DOHH2 (cell line): ENCODE data around the gene LRRC58.

Experiments used
- H3F3A ChIP-seq: fragments of 200-600 bp; sonication (generic), shearing (Covaris generic); 2 replicates; pipeline ENCODE4 v1.6.0; 2016; ENCODE audit warnings: antibody characterized with exemption, mild to moderate bottlenecking; ENCODE audit not compliant: control insufficient read depth, insufficient read depth
- H3K27ac ChIP-seq: fragments of 200-600 bp; sonication (generic); 2 replicates; pipeline ENCODE4 v1.5.1; 2014; ENCODE audit warnings: low read depth, mild to moderate bottlenecking, low read length, moderate library complexity
- H3K27me3 ChIP-seq: fragments of 200-600 bp; sonication (generic); 2 replicates; pipeline ENCODE4 v1.6.1; 2014; ENCODE audit warnings: mild to moderate bottlenecking, low read length, mixed read lengths; ENCODE audit not compliant: control insufficient read depth
- H3K36me3 ChIP-seq: fragments of 200-600 bp; sonication (generic); 2 replicates; pipeline ENCODE4 v1.6.1; 2014; ENCODE audit warnings: mild to moderate bottlenecking, low read length, moderate library complexity, mixed read lengths; ENCODE audit not compliant: control insufficient read depth
- H3K4me1 ChIP-seq: fragments of 200-600 bp; sonication (generic); 2 replicates; pipeline ENCODE4 v1.6.1; 2014; ENCODE audit warnings: mild to moderate bottlenecking, low read length, mixed read lengths; ENCODE audit not compliant: control insufficient read depth
- H3K4me2 ChIP-seq: fragments of 200-600 bp; sonication (generic); 2 replicates; pipeline ENCODE4 v1.6.0; 2014; ENCODE audit warnings: mild to moderate bottlenecking, low read length, moderate library complexity
- H3K4me3 ChIP-seq: fragments of 200-600 bp; sonication (generic); 2 replicates; pipeline ENCODE4 v1.5.1; 2014; ENCODE audit warnings: mild to moderate bottlenecking, low read length, mixed read lengths
- H3K79me2 ChIP-seq: fragments of 200-600 bp; sonication (generic); 2 replicates; pipeline ENCODE4 v1.6.1; 2014; ENCODE audit warnings: mild to moderate bottlenecking, low read length, mixed read lengths; ENCODE audit not compliant: control insufficient read depth
- H3K9me2 ChIP-seq: fragments of 200-600 bp; sonication (generic); replicated peaks from 2 replicates; pipeline ENCODE4 v1.6.1; 2014; ENCODE audit warnings: mild to moderate bottlenecking, low read length, mixed read lengths; ENCODE audit not compliant: control insufficient read depth
- H3K9me3 ChIP-seq: fragments of 200-600 bp; sonication (generic); 2 replicates; pipeline ENCODE4 v1.6.1; 2014; ENCODE audit warnings: antibody characterized with exemption, low read length, mixed read lengths; ENCODE audit not compliant: control insufficient read depth, insufficient read depth
- H4K20me1 ChIP-seq: fragments of 200-600 bp; sonication (generic); 2 replicates; pipeline ENCODE4 v1.6.0; 2014; ENCODE audit warnings: low read depth, mild to moderate bottlenecking, antibody characterized with exemption, low read length, moderate library complexity; ENCODE audit not compliant: control insufficient read depth, insufficient read depth
- CTCF ChIP-seq: fragments of 200-600 bp; sonication (generic); IDR thresholded peaks from one replicate; pipeline ENCODE4 v1.5.1; 2014; ENCODE audit warnings: antibody characterized with exemption, mild to moderate bottlenecking, low read depth, low read length; ENCODE audit not compliant: poor library complexity, severe bottlenecking
- EZH2phosphoT487 ChIP-seq: fragments of 200-600 bp; sonication (generic); IDR thresholded peaks from 2 replicates; pipeline ENCODE4 v1.6.1; 2017; ENCODE audit warnings: borderline replicate concordance, mild to moderate bottlenecking, antibody characterized with exemption, low read length, moderate library complexity, mixed read lengths

The LRRC58 gene

GRCh38 chr3:120341658-120342346 is 7.4 kb downstream of the LRRC58 start:
- Histone ChIP-seq H3F3A (no peaks in the 10 kb centered on the region), H3K9me3 (peaks cover 43% of the 10 kb centered on the region), H3K36me3 (peaks cover 89% of the 10 kb centered on the region), H3K4me2 (no peak overlapping the region), H3K27ac (no peak overlapping the region), H3K9me2 (no peaks in the 10 kb centered on the region), H3K4me3 (no peak overlapping the region), H3K79me2 (peaks cover 99% of the 10 kb centered on the region), H3K27me3 (no peaks in the 10 kb centered on the region), H4K20me1 (no peaks in the 10 kb centered on the region), H3K4me1 (peaks cover 9% of the 10 kb centered on the region)
- TF ChIP-seq CTCF (no peak), EZH2phosphoT487 (no peak)

GRCh38 chr3:120339362-120339761 is 9.8 kb downstream of the LRRC58 start:
- H3K9me3 ChIP-seq: peaks cover 34% of the 10 kb centered on the region
- no peak for TF ChIP-seq EZH2phosphoT487
- TF ChIP-seq CTCF: no peak
- H3K4me3 ChIP-seq: no peak overlapping the region
- H3K27me3 ChIP-seq: no peaks in the 10 kb centered on the region
- no peaks in the 10 kb centered on the region for H3K9me2 ChIP-seq
- peaks cover 94% of the 10 kb centered on the region for H3K79me2 ChIP-seq
- peaks cover 85% of the 10 kb centered on the region for H3K36me3 ChIP-seq
- H3K27ac ChIP-seq: no peak overlapping the region
- no peak overlapping the region for H3K4me2 ChIP-seq
- H4K20me1 ChIP-seq: no peaks in the 10 kb centered on the region
- no peaks in the 10 kb centered on the region for H3K4me1 ChIP-seq
- H3F3A ChIP-seq: no peaks in the 10 kb centered on the region

- no peak overlapping the region for H3K4me3 ChIP-seq
- peaks cover 81% of the 10 kb centered on the region for H3K36me3 ChIP-seq
- no peaks in the 10 kb centered on the region for H3K9me2 ChIP-seq
- no peaks in the 10 kb centered on the region for H3K4me1 ChIP-seq
- no peak overlapping the region for H3K27ac ChIP-seq
- no peak for TF ChIP-seq CTCF
- TF ChIP-seq EZH2phosphoT487: no peak
- H3K79me2 ChIP-seq: peaks cover 86% of the 10 kb centered on the region
- peaks cover 33% of the 10 kb centered on the region for H3K9me3 ChIP-seq
- H3K4me2 ChIP-seq: no peak overlapping the region
- no peaks in the 10 kb centered on the region for H3K27me3 ChIP-seq
- no peaks in the 10 kb centered on the region for H3F3A ChIP-seq
- no peaks in the 10 kb centered on the region for H4K20me1 ChIP-seq
Observed at GRCh38 chr3:120338517-120338916, 10.6 kb downstream of the LRRC58 start.
